Breast epithelium (tissue), 3 donors: Measurements from ENCODE around the gene SNX33.

ENCODE experiments used
- POLR2A ChIP-seq: fragments of 450-650 bp; IDR thresholded peaks from one replicate; pipeline ENCODE4 v1.6.1; 2016; ENCODE audit warnings: antibody characterized with exemption, mild to moderate bottlenecking, moderate library complexity
- POLR2AphosphoS5 ChIP-seq, 3 donors: sonication (generic); formaldehyde crosslinking; IDR thresholded peaks; one replicate each; pipeline ENCODE4 v1.6.1; 2017; ENCODE audit warnings: antibody characterized with exemption in 3 of 3
- TF ChIP-seq, protein P1 (sequence below), 3 donors: fragments of 450-650 bp; IDR thresholded peaks; one replicate each; pipeline ENCODE4 v1.5.1; 2016 to 2017; ENCODE audit warnings: antibody characterized with exemption in 3 of 3, mild to moderate bottlenecking in 3 of 3, moderate library complexity in 3 of 3

DNA sequence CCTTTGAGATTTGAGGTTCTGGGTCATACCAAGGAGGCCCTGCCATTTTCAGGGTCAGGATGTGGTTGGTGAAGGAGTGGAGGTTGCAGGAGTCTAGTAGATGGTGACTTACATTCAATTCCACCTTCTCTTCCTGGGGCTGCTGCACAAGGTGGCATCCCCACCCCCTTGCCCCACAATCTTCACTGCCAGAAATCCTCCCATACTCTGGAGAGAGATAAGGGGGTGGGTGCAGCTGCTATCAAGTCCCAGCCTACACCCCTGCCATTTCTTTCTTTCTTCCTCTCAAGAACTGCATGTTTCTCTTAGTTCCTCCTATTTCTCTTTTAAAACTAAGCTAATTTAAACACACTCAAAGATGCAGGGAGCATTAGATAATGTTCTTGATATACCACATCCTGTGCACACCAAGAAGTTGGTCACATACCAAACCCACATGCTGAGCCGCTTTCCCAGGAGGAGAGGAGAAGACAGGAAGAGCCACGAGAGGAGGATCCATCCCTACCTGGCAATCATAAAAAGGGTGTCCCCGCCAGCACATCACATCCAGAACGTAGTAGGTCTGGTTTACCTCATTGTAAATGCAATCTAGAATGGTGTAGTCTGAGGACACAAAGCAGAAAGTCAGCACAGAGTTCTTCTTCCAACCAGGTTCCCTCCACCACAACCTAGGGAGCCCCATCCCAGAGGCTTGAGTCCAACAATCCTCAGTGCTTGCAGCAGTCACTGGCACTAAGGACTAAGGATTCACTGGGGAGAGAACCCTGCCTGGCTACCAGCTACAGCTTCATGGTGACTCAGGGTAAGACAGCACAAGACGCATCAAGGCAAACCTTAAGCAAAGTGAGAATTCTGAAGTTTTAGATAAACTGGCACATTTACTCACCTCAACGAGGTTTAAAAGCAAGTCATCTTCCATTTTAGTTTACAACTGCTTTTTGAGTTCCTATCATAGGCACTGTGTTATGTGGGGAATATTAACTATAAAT lies 40.7 kb upstream of the SNX33 start:
- TF ChIP-seq, protein P1, sequence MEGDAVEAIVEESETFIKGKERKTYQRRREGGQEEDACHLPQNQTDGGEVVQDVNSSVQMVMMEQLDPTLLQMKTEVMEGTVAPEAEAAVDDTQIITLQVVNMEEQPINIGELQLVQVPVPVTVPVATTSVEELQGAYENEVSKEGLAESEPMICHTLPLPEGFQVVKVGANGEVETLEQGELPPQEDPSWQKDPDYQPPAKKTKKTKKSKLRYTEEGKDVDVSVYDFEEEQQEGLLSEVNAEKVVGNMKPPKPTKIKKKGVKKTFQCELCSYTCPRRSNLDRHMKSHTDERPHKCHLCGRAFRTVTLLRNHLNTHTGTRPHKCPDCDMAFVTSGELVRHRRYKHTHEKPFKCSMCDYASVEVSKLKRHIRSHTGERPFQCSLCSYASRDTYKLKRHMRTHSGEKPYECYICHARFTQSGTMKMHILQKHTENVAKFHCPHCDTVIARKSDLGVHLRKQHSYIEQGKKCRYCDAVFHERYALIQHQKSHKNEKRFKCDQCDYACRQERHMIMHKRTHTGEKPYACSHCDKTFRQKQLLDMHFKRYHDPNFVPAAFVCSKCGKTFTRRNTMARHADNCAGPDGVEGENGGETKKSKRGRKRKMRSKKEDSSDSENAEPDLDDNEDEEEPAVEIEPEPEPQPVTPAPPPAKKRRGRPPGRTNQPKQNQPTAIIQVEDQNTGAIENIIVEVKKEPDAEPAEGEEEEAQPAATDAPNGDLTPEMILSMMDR (IDR thresholded peaks at IDR 0.05), result no peak
- no peak for TF ChIP-seq POLR2A
- no peak for TF ChIP-seq POLR2AphosphoS5 (IDR thresholded peaks at IDR 0.05)
